ENCODE measurements around the gene GNB3.
"Not testable (repeated sequence)": the region's sequence is repeated elsewhere in the genome, so short reads cannot be mapped to it uniquely, and the experiment has no call there.

GNB3 gene

DNA sequence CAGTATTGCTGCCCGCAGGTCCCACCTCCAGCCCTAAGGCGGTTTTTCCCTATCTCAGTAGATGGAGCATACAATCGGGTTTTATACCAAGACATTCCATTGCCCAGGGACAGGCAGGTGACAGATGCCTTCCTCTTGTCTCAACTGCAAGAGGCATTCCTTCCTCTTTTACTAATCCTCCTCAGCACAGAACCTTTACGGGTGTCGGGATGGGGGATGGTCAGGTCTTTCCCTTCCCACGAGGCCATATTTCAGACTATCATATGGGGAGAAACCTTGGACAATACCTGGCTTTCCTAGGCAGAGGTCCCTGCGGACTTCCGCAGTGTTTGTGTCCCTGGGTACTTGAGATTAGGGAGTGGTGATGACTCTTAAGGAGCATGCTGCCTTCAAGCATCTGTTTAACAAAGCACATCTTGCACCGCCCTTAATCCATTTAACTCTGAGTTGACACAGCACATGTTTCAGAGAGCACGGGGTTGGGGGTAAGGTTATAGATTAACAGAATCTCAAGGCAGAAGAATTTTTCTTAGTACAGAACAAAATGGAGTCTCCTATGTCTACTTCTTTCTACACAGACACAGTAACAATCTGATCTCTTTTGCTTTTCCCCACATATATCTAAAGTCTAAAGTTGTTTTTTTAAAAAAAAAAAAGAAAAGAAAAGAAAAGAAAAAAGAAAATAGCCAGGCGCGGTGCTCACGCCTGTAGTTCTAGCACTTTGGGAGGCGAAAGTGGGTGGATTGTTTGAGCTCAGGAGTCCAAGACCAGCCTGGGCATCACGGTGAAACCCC is 45.7 kb downstream of the GNB3 start:
- DNase-seq = not testable (repeated sequence)

DNA sequence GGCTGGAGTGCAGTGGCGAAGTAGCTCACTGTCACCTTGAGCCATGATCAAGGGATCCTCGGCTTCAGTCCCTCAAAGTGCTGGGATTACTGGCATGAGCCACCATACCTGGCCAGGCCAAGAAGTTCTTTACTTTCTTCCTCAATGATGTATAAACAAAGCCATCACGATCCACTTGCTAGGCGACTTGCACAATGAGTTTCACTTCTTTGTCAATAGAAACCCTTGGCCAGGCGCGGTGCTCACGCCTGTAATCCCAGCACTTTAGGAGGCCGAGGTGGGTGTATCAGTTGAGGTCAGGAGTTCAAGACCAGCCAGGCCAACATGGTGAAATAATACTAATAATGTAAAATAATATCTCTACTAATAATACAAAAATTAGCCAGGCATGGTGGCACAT is 46.7 kb downstream of the GNB3 start:
- no peak for DNase-seq

DNA sequence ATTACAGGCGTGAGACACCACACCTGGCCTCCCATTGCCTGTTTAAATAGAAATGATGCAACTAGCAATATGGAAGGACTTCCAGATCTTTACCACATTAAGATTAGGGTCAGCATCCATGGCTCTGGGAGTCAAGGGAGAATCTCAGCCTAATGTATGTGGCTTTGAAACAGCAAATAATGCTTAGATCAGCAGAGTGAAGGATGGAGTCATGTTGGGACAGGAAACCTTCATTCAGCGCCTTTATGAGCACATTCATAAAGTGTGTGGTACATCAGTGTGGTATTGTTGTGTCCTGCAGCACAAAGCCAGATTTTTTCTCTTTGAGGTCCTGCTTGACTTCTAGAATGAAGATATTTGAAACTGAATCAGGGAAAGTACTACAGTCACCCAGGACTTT is 47.6 kb downstream of the GNB3 start:
- no peak for DNase-seq

DNA sequence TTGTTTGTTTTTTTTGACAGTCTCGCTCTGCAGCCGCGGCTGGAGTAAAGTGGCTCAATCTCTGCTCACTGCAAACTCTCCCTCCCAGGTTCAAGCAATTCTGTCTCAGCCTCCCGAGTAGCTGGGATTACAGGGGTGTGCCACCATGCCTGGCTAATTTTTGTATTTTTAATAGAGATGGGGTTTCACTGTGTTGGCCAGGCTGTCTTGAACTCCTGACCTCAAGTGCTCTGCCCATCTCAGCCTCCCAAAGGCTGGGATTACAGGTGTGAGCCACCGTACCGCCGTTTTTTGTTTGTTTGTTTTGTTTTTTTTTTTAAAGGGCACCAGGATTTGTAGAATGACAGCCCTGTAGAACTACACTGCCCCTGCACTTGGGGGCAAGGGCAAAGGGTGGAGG is 48.1 kb downstream of the GNB3 start:
- not testable (repeated sequence) for DNase-seq

DNA sequence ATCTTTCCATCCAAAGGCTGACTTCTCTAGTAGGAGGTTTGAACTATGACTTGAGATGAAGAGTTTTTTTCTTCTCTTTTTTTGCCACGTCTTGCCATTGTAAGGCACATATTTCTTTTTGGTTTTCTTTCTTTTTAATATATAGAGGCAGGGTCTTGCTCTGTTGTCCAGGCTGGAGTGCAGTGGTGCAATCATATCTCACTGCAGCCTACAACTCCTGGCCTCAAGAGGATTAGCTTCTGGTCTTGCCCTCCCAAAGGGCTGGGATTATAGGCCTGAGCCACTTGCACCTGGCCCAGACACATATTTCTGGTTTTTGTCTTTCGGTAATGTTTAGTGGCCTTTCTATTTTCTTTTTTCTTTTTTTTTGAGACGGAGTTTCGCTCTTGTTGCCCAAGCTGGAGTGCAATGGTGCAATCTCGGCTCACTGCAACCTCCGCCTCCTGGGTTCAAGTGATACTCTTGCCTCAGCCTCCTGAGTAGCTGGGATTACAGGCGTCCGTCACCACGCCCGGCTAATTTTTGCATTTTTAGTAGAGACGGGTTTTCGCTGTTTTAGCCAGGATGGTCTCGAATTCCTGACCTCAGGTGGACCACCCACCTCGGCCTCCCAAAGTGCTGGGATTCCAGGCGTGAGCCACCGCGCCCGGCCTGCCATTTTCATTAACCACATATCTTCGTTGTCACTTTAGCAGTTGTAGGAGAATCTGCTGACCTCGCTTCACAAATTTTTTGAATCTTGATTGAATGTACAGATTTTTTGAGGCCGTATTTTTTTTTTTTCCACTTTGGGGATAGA is 49.2 kb downstream of the GNB3 start:
- DNase-seq = not testable (repeated sequence)

GRCh38 chr12:6890789-6891645 is 50.3 kb downstream of the GNB3 start:
- peak; percentile 83 to 98 for DNase-seq

- no peak for DNase-seq
Measured at GRCh38 chr12:6891646-6892001, 50.9 kb downstream of the GNB3 start.

DNA sequence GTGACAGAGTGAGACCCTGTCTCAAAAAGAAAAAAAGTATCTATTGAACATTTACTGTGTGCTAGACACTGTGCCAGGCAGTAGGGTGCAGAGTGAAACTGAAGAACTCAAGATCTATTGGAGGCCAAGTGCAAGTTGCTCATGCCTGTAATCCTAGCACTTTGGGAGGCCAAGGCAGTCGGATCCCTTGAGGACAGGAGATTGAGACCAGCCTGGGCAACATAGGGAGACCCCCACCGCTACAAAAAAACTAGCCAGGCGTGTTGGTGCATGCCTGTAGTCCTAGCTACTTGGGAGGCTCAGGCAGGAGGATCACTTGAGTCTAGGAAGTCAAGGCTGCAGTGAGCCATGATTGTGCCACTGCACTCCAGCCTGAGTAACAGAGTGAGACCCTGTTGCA is 52.0 kb downstream of the GNB3 start:
- DNase-seq = not testable (repeated sequence)

DNA sequence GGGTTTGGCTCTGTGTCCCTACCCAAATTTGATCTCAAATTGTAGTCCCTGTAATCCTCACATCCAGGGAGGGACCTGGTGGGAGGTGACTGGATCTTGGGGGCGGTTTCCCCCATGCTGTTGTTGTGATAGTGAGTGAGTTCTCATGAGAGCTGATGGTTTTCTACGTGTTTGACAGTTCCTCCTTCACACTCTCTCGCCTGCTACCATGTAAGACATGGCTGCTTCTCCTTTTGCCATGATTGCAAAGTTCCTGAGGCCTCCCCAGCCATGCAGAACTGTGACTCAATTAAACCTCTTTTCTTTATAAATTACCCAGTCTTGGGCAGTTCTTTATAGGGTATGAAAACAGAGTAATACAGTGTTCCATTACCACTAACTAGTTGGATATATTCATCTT is 53.6 kb downstream of the GNB3 start:
- no peak for DNase-seq

Measured in NCI-H526 (cell line).